ENCODE measurements around the gene CERS4.
"Not testable (repeated sequence)": the region's sequence is repeated elsewhere in the genome, so short reads cannot be mapped to it uniquely, and the experiment has no call there.

CERS4 gene

DNA sequence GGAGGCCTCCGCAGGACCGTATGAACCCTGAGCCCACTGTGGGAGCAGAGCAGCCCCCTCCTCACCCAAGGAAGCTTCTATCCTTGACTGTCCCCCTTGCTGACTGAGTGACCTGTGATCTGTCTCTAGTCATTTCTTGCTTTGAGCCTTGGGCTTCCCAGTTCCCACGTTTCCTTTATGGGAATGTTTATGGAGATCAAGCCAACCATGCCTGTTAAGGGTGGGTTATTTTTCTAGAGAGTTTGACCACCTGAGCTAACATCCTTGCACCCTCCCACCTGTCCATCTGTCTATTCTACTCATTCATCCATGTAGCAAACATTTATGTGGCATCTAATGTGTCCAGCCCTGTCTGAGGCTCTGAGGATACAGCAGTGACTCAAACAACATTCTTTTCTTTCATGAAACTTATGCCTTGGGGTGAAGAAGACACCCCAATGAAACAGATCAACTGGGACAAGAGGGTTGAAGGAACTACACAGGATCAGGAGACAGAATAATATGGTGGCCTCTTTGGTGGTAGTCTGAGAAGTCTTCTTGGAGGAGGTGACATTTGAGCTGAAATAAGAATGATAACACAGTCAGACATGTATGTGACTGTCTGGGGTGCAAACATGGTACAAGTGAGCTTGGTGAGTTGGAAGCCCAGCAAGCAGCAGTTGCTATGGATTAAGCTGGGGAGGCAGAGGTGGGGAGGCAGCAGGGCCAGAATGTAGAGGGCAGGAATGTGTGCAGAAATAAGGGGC lies 30.5 kb downstream of the CERS4 start:
- in situ Hi-C loops (cut with HindIII; ENCODE audit: low pct_ligation_motif_present, low pct_unique_long_range_greater_than_20kb, low sequenced_read_pairs) = no loop called here

GRCh38 chr19:8240274-8241229 lies 31.4 kb downstream of the CERS4 start:
- DNase-seq = peak; percentile 60
- in situ Hi-C loops (cut with HindIII; ENCODE audit: low pct_ligation_motif_present, low pct_unique_long_range_greater_than_20kb, low sequenced_read_pairs) = no loop called here

More for the DNA sequence above, 30.5 kb downstream of the CERS4 start:
- DNase-seq = no peak

- no peak for DNase-seq
- in situ Hi-C loops (cut with HindIII; ENCODE audit: low pct_ligation_motif_present, low pct_unique_long_range_greater_than_20kb, low sequenced_read_pairs) = no loop called here
These were observed 32.5 kb downstream of the CERS4 start for GRCh38 chr19:8241646-8242045.

GRCh38 chr19:8242211-8242821 lies 33.1 kb downstream of the CERS4 start:
- in situ Hi-C loops (cut with HindIII; ENCODE audit: low pct_ligation_motif_present, low pct_unique_long_range_greater_than_20kb, low sequenced_read_pairs) = no loop called here
- no peak for DNase-seq

- in situ Hi-C loops (cut with HindIII; ENCODE audit: low pct_ligation_motif_present, low pct_unique_long_range_greater_than_20kb, low sequenced_read_pairs) = no loop called here
- DNase-seq = no peak
These were observed 34.0 kb downstream of the CERS4 start for GRCh38 chr19:8243146-8243545.

DNA sequence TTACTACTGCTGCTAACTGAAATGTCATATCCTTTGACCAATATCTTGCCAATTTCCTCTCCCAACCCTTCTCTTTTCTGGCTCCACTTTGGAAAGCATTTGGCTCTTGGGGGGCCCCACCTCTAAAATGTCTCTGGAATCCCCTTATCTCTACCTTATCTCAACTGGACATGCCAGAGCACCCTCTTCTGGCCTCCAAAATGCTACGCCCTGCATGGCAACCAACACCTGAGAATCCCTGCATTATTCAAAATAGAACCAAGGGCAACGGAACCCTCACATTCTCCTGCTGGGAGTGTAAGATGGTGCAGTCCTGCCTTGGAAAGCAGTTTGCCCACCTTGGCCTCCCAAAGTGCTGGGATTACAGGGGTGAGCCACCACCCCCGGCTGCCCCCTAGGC lies 35.3 kb downstream of the CERS4 start:
- no peak for DNase-seq
- in situ Hi-C loops (cut with HindIII; ENCODE audit: low pct_ligation_motif_present, low pct_unique_long_range_greater_than_20kb, low sequenced_read_pairs) = no loop called here

DNA sequence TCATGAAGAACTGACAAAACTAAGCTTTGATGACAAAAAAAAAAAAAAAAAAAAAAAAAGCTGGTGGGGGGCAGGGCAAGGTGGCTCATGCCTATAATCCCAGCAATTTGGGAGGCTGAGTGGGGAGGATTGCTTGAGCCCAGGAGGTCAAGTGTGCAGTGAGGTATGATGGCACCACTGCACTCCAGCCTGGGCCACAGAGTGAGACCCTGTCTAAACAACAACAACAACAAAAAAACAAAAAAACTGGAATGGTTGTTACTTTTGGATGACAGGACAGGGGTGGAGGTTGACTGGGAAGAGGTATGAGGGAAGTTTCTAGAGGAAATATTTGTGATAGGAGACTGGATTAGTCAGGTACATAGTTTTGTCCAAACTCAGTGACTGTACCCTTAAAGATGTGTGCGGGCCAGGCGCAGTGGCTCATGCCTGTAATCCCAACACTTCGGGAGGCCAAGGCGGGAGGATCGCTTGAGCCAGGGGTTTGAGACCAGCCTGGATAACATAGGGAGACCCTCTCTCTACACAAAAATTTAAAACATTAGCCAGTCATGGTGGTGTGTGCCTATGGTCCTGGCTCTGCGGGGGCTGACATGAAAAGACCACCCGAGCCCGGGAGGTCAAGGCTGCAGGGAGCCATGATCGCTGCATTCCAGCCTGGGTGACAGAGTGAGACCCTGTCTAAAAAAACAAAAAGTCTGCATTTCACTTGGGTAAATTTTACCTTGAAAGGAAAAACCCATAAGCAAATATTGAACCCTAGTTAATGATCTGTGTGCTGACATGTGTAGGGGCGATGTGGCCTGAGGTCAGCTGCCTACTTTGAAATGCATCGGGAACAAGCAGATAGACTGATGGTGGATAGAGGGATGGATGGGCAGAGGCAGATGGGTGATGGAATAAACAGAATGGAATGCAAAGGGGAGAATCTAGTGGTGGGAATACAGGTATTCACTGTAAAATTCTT lies 37.0 kb downstream of the CERS4 start:
- no peak for DNase-seq
- in situ Hi-C loops (cut with HindIII; ENCODE audit: low pct_ligation_motif_present, low pct_unique_long_range_greater_than_20kb, low sequenced_read_pairs) = no loop called here

GRCh38 chr19:8247129-8247890 lies 38.1 kb downstream of the CERS4 start:
- in situ Hi-C loops (cut with HindIII; ENCODE audit: low pct_ligation_motif_present, low pct_unique_long_range_greater_than_20kb, low sequenced_read_pairs); DNase-seq: not testable (repeated sequence)

DNA sequence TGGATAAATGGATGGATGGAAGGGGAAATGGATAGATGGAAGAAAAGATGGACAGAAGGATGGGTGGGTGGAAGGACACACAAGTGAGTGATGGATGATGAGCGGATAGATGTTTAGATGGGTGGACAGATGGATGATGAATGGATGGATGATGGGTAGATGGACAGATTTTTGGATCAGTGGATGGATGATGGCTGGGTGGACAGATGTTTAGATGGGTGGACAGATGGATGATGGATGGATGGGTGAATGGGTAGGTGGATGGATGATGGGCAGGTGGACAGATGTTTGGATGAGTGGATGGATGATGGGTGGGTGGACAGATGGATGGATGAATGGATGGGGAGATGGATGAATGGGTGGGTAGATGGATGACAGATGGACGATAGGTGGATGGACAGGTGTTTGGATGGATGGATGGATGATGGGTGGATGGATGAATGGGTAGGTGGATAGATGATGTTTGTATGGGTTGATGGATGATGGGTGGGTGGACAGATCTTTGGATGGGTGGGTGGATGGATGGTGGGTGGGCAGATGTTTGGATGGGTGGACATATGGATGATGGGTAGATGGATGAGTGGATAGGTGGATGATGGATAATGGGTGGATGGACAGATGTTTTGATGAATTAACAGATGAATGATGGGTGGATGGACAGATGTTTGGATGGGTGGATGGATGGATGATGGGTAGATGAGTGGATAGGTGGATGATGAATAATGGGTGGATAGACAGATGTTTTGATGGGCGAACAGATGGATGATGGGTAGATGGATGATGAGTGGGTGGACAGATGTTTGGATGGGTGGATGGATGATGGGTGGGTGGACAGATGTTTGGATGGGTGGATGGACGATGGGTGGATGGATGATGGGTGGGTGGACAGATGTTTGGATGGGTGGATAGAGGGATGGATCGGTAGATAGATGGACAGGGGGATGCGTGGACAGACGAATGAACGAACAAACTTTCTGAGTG lies 39.5 kb downstream of the CERS4 start:
- in situ Hi-C loops (cut with HindIII; ENCODE audit: low pct_ligation_motif_present, low pct_unique_long_range_greater_than_20kb, low sequenced_read_pairs) = no loop called here
- DNase-seq = no peak

- in situ Hi-C loops (cut with HindIII; ENCODE audit: low pct_ligation_motif_present, low pct_unique_long_range_greater_than_20kb, low sequenced_read_pairs) = no loop called here
- DNase-seq = no peak
These were observed 41.4 kb downstream of the CERS4 start for GRCh38 chr19:8250596-8250995.

DNA sequence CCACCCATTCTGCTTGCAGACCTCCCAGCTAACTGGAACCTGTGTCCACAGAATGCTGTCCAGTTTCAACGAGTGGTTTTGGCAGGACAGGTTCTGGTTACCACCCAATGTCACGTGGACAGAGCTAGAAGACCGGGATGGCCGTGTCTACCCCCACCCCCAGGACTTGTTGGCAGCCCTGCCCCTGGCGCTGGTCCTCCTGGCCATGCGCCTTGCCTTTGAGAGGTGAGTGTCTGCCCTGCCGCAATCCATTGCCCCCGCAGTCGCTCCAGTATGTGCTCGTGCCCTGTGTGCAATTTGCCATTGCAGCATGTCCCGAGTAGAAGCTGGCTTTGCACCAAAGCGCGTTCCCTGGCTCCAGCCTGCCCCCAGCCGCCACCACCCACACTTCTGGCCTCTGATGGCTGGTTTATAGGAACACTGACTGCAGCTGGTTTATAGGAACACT lies 41.9 kb downstream of the CERS4 start:
- no peak for DNase-seq
- in situ Hi-C loops (cut with HindIII; ENCODE audit: low pct_ligation_motif_present, low pct_unique_long_range_greater_than_20kb, low sequenced_read_pairs) = no loop called here

DNA sequence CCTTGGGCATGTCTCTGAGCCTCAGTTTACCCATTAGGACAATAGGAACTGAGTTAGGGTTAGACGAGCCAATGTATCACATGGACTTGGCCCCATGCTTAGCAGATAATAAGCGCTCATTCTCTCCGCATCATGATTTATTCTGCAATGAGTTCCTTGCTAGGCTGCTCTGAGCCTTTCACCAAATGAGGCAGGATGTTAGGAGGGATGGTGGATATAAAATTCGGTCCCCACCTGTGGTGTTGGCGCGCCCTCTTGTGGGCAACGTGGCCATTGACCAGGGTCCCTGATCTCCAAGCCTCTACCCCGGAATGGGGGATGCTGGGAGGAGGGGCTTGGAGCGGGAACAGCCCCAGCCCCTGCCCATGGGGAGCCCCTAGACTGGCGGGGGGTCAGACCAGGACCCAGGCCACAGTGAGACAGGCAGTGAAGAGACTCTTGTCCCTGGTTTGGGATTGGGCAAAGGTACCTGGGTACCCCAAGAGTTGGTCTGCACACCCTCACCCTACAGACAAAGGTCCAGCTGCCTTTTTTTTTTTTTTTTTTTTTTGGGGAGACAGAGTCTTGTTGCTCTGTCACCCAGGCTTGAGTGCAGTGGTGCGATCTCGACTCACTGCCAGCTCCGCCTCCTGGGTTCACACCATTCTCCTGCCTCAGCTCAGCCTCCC lies 43.9 kb downstream of the CERS4 start:
- in situ Hi-C loops (cut with HindIII; ENCODE audit: low pct_ligation_motif_present, low pct_unique_long_range_greater_than_20kb, low sequenced_read_pairs) = no loop called here
- peak; percentile 72 for DNase-seq

DNA sequence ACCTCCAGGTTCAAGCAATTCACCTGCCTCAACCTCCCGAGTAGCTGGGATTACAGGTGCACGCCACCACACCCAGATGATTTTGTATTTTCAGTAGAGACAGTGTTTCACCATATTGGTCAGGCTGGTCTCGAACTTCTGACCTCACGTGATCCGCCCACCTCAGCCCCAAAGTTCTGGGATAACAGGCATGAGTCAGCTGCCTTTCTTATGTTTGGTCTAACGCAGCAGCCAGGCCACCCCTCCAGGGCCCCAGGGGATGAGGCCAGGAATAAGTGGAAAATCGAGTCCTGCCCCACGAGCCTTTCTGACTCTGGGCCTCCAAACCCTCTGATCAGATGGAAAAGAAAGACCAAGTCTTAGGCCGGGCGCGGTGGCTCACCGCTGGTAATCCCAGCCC lies 44.5 kb downstream of the CERS4 start:
- DNase-seq = no peak
- in situ Hi-C loops (cut with HindIII; ENCODE audit: low pct_ligation_motif_present, low pct_unique_long_range_greater_than_20kb, low sequenced_read_pairs) = no loop called here

- no peak for DNase-seq
These were observed 45.3 kb downstream of the CERS4 start for GRCh38 chr19:8254286-8255001.

GRCh38 chr19:8255426-8256125 lies 46.4 kb downstream of the CERS4 start:
- in situ Hi-C loops (cut with HindIII; ENCODE audit: low pct_ligation_motif_present, low pct_unique_long_range_greater_than_20kb, low sequenced_read_pairs) = no loop called here
- DNase-seq = no peak

More at GRCh38 chr19:8254286-8255001, 45.3 kb downstream of the CERS4 start:
- in situ Hi-C loops (cut with HindIII; ENCODE audit: low pct_ligation_motif_present, low pct_unique_long_range_greater_than_20kb, low sequenced_read_pairs) = no loop called here
